HT-29 (cell line): ENCODE results near the gene CFAP65. TPM values are rescaled to one million over a fixed set of nuclear protein-coding genes. Genes with fewer than 3 reads are reported as not detected.

Experiments used
- DNase-seq: peaks from one replicate; pipeline ENCODE4 v3.0.0-alpha.2; 2015; ENCODE audit warnings: low spot score
- total RNA-seq: library from RNA; depleted of rRNA; stranded (reverse); fragments of >200 nt; shearing (Covaris generic); gene quantifications from 2 replicates; pipeline ENCODE4 v1.2.3, GENCODE V29; 2014

CFAP65 gene
- total RNA-seq, 1 experiment from 2014 or later = not detected

GRCh38 chr2:219031005-219031738, 10.1 kb downstream of the CFAP65 start:
- no peak for DNase-seq

GRCh38 chr2:219030177-219030940, 11.0 kb downstream of the CFAP65 start:
- DNase-seq = no peak

GRCh38 chr2:219029829-219030165, 11.5 kb downstream of the CFAP65 start:
- peak; percentile 90 for DNase-seq

- DNase-seq = no peak
These were observed 12.1 kb downstream of the CFAP65 start for GRCh38 chr2:219028996-219029828.

GRCh38 chr2:219028141-219028540, 13.2 kb downstream of the CFAP65 start:
- no peak for DNase-seq

GRCh38 chr2:219027511-219028055, 13.7 kb downstream of the CFAP65 start:
- no peak for DNase-seq

- DNase-seq = no peak
These were observed 14.4 kb downstream of the CFAP65 start for GRCh38 chr2:219026946-219027345.

- DNase-seq = no peak
These were observed 15.4 kb downstream of the CFAP65 start for GRCh38 chr2:219025637-219026585.

GRCh38 chr2:219024059-219024458, 17.3 kb downstream of the CFAP65 start:
- no peak for DNase-seq

- DNase-seq = no peak
These were observed 18.2 kb downstream of the CFAP65 start for GRCh38 chr2:219023045-219023605.

GRCh38 chr2:219022616-219023015, 18.7 kb downstream of the CFAP65 start:
- no peak for DNase-seq

GRCh38 chr2:219022041-219022440, 19.3 kb downstream of the CFAP65 start:
- DNase-seq = no peak

- DNase-seq = no peak
These were observed 19.7 kb downstream of the CFAP65 start for GRCh38 chr2:219021591-219021990.

- no peak for DNase-seq
These were observed 20.5 kb downstream of the CFAP65 start for GRCh38 chr2:219020604-219021365.

- DNase-seq = no peak
These were observed 21.9 kb downstream of the CFAP65 start for GRCh38 chr2:219019436-219019835.

- no peak for DNase-seq
These were observed 22.6 kb downstream of the CFAP65 start for GRCh38 chr2:219018726-219019125.

GRCh38 chr2:219018286-219018685, 23.0 kb downstream of the CFAP65 start:
- DNase-seq = no peak

- no peak for DNase-seq
These were observed 23.9 kb downstream of the CFAP65 start for GRCh38 chr2:219017201-219017931.

- DNase-seq = no peak
These were observed 24.6 kb downstream of the CFAP65 start for GRCh38 chr2:219016721-219017120.
